Nephron progenitor cell (in vitro differentiated cells): Measurements from ENCODE around the gene FBXL2.
"Not testable (repeated sequence)": the region's sequence is repeated elsewhere in the genome, so short reads cannot be mapped to it uniquely, and the experiment has no call there.

Source experiments
- DNase-seq: peaks from one replicate; pipeline ENCODE4 v3.0.0; 2021
- H3K27ac Mint-ChIP-seq: 2 replicates; pipeline ENCODE4 v1.8.0; 2021; ENCODE audit warnings: mild to moderate bottlenecking, moderate library complexity, mixed read lengths
- H3K27me3 Mint-ChIP-seq: 2 replicates; pipeline ENCODE4 v1.8.0; 2021; ENCODE audit warnings: mild to moderate bottlenecking, low read depth, mixed read lengths; ENCODE audit not compliant: poor library complexity
- H3K36me3 Mint-ChIP-seq: 2 replicates; pipeline ENCODE4 v1.8.0; 2021; ENCODE audit warnings: low read depth, mixed read lengths
- H3K4me1 Mint-ChIP-seq: 2 replicates; pipeline ENCODE4 v1.8.0; 2021; ENCODE audit warnings: mixed read lengths
- H3K4me3 Mint-ChIP-seq: 2 replicates; pipeline ENCODE4 v1.8.0; 2021; ENCODE audit warnings: mild to moderate bottlenecking, moderate library complexity, mixed read lengths
- H3K9me3 Mint-ChIP-seq: 2 replicates; pipeline ENCODE4 v1.8.0; 2021; ENCODE audit warnings: mild to moderate bottlenecking, moderate library complexity, mixed read lengths
- TF ChIP-seq, protein P1 (sequence below): fragments of 200-600 bp; sonication (generic); IDR thresholded peaks from 2 replicates; pipeline ENCODE4 v1.5.0; 2021; ENCODE audit warnings: antibody characterized with exemption

The FBXL2 gene

GRCh38 chr3:33317963-33318709 lies 40.9 kb downstream of the FBXL2 start:
- TF ChIP-seq, protein P1, sequence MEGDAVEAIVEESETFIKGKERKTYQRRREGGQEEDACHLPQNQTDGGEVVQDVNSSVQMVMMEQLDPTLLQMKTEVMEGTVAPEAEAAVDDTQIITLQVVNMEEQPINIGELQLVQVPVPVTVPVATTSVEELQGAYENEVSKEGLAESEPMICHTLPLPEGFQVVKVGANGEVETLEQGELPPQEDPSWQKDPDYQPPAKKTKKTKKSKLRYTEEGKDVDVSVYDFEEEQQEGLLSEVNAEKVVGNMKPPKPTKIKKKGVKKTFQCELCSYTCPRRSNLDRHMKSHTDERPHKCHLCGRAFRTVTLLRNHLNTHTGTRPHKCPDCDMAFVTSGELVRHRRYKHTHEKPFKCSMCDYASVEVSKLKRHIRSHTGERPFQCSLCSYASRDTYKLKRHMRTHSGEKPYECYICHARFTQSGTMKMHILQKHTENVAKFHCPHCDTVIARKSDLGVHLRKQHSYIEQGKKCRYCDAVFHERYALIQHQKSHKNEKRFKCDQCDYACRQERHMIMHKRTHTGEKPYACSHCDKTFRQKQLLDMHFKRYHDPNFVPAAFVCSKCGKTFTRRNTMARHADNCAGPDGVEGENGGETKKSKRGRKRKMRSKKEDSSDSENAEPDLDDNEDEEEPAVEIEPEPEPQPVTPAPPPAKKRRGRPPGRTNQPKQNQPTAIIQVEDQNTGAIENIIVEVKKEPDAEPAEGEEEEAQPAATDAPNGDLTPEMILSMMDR = no peak
- Mint-ChIP-seq H3K4me1 (no peaks in the 10 kb centered on the region), H3K4me3 (no peak overlapping the region), H3K27ac (no peak overlapping the region), H3K36me3 (peaks cover 17% of the 10 kb centered on the region), H3K27me3 (no peaks in the 10 kb centered on the region), H3K9me3 (peaks cover 7% of the 10 kb centered on the region)
- DNase-seq = no peak

DNA sequence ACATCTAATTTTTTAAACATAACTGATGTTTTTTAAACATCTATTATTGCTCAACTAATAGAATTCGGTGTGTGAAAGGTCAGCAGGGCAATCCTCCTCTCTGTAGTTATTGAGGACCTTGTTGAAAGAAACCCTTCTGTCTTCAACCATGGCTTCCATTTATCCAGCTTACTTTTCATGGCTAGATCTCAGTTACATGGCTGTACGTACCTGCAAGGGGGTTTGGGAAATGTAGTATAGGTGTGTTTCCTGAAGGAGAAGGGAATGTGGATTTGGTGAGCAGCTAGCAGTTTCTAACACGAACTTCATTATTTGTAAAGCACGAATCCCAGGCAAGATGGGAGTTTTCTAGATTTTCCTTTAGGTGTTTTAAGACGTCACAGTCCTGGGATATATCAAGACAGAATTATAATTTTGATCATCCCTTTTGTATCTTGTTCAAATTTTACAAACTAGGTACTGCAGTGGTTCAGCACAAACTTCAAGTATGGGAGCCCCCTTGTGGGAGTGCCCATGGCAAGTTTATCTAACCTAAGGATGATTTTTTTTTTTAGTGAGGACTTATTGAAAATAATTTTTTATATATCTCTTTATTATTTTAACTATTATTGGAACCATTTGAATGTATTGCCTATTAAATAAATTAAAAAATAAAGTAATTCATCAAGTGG lies 41.6 kb downstream of the FBXL2 start:
- Mint-ChIP-seq H3K36me3 (peaks cover 24% of the 10 kb centered on the region), H3K4me1 (no peaks in the 10 kb centered on the region), H3K4me3 (no peak overlapping the region), H3K9me3 (peaks cover 14% of the 10 kb centered on the region), H3K27me3 (no peaks in the 10 kb centered on the region), H3K27ac (no peak overlapping the region)
- no peak for DNase-seq
- TF ChIP-seq, protein P1 = peak; percentile 14

- no peaks in the 10 kb centered on the region for H3K27me3 Mint-ChIP-seq
- TF ChIP-seq, protein P1 = no peak
- peaks cover 41% of the 10 kb centered on the region for H3K36me3 Mint-ChIP-seq
- DNase-seq = no peak
- no peak overlapping the region for H3K27ac Mint-ChIP-seq
- H3K4me1 Mint-ChIP-seq = no peaks in the 10 kb centered on the region
- H3K4me3 Mint-ChIP-seq = no peak overlapping the region
- peaks cover 29% of the 10 kb centered on the region for H3K9me3 Mint-ChIP-seq
These were observed 45.2 kb downstream of the FBXL2 start for GRCh38 chr3:33322412-33322811.

DNA sequence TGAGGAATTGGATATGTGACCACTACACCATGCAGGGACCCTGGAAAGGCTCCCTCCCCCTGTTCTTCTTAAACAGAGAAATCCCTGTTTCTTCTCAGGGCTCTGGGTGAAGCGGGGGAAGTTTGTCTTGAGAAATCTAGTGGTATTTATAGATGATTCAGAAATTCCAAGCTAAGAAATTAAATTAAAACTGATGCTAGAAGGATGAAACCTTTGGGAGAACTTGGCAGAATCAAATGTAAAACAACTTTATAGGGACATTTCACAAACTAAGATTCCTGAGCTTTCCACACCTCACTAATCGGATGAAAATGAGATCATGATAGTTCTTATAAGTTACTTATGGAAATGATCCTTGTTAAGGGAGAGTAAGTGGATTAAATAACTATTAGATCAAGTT lies 54.2 kb downstream of the FBXL2 start:
- no peak for DNase-seq
- H3K27me3 Mint-ChIP-seq = no peaks in the 10 kb centered on the region
- H3K9me3 Mint-ChIP-seq = peaks cover 42% of the 10 kb centered on the region
- H3K36me3 Mint-ChIP-seq = peaks cover 26% of the 10 kb centered on the region
- no peaks in the 10 kb centered on the region for H3K4me1 Mint-ChIP-seq
- H3K4me3 Mint-ChIP-seq = no peak overlapping the region
- TF ChIP-seq, protein P1 = no peak
- H3K27ac Mint-ChIP-seq = peak overlapping the region; percentile 1

DNA sequence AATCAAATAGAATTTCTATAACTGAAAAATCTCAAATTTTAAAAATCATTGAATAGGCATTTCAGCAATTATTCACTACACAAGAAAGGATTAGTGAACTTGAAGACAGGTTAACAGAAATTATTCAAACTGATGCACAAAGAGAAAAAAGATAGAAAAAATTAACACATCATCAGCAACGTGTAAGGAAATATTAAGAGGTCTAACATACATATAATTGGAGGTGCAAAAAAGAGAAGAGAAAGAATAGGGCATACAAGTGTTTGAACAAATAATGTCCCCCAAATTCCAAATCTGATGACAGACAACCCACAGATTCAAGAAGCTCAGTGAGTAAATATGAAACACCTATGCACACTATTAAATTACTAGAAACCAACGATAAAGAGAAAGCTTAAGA lies 57.1 kb downstream of the FBXL2 start:
- Mint-ChIP-seq H3K9me3 (peaks cover 51% of the 10 kb centered on the region), H3K27me3 (no peaks in the 10 kb centered on the region), H3K4me3 (no peak overlapping the region), H3K36me3 (peaks cover 21% of the 10 kb centered on the region), H3K4me1 (no peaks in the 10 kb centered on the region), H3K27ac (no peak overlapping the region)
- no peak for DNase-seq
- TF ChIP-seq, protein P1 = no peak

DNA sequence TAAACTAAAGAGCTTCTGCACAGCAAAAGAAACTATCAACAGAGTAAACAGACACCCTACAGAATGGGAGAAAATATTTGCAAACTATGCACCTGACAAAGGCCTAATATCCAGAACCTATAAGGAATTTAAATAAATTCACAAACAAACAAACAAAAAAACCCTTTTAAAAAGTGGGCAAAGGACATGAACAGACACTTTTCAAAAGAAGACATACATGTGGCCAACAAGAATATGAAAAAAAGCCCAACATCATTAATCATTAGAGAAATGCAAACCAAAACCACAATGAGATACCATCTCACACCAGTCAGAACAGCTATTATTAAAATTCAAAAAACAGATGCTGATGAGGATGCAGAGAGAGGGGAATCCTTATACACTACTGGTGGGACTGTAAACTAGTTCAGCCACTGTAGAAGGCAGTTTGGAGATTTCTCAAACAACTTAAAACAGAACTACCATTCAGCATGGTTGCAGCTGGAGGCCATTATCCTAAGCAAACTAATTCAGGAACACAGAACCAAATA lies 61.8 kb downstream of the FBXL2 start:
- not testable (repeated sequence) for DNase-seq, H3K4me3 Mint-ChIP-seq, H3K27me3 Mint-ChIP-seq, H3K27ac Mint-ChIP-seq, H3K4me1 Mint-ChIP-seq
- Mint-ChIP-seq H3K9me3 (peaks cover 36% of the 10 kb centered on the region), H3K36me3 (peaks cover 13% of the 10 kb centered on the region)
